IMR-90 (cell line): ENCODE results near the gene TFAP2E. TPM values are rescaled to one million over a fixed set of nuclear protein-coding genes. Genes with fewer than 3 reads are reported as not detected.

Source experiments
- ATAC-seq: fragments of 200-7000 bp; cut with Tn5 transposase; 2 replicates; pipeline ENCODE4 v1.9.1; 2020; ENCODE audit warnings: low read depth, mild to moderate bottlenecking, moderate library complexity
- BruUV-seq: library from RNA; stranded (reverse); fragments of 400-500 nt; replicated peaks from 2 replicates; lab custom pipeline; 2021; lab: Mats Ljungman, UMichigan
- CTCF ChIA-PET: fragments of 300-600 bp; formaldehyde crosslinking; extraction: SDS; loops from one replicate; lab custom pipeline; 2021; ENCODE audit warnings: antibody characterized with exemption; lab: Yijun Ruan, JAX
- POLR2A ChIA-PET: fragments of 300-600 bp; sonication (Branson Sonifier 250); formaldehyde crosslinking; loops from one replicate; lab custom pipeline; 2022; ENCODE audit warnings: antibody characterized with exemption; ENCODE audit not compliant: unreplicated experiment; lab: Charles Lee
- DNase-seq: peaks from one replicate; pipeline ENCODE4 v3.0.0; 2013
- H2AFZ ChIP-seq: replicated peaks from 2 replicates; pipeline ENCODE3; 2013; ENCODE audit warnings: low read length, mild to moderate bottlenecking; ENCODE audit not compliant: poor library complexity
- H2AK5ac ChIP-seq: 2 replicates; pipeline ENCODE4 v1.6.1; 2013; ENCODE audit warnings: low read depth, low read length, inconsistent platforms
- H2AK9ac ChIP-seq: replicated peaks from 2 replicates; pipeline ENCODE3; 2013; ENCODE audit warnings: mild to moderate bottlenecking, low read depth, low read length, moderate library complexity; ENCODE audit not compliant: poor library complexity
- H2BK120ac ChIP-seq: 2 replicates; pipeline ENCODE4 v1.6.1; 2013; ENCODE audit warnings: low read depth, low read length, inconsistent platforms
- H2BK15ac ChIP-seq: 3 replicates; pipeline ENCODE4 v1.6.1; 2013; ENCODE audit warnings: low read depth, low read length, inconsistent platforms
- H2BK20ac ChIP-seq: 2 replicates; pipeline ENCODE4 v1.6.1; 2013; ENCODE audit warnings: low read depth, mild to moderate bottlenecking, inconsistent platforms, low read length, moderate library complexity
- H2BK5ac ChIP-seq: 2 replicates; pipeline ENCODE4 v1.6.1; 2013; ENCODE audit warnings: mild to moderate bottlenecking, low read depth, low read length, inconsistent platforms; ENCODE audit not compliant: poor library complexity, severe bottlenecking
- H3K14ac ChIP-seq: replicated peaks from 2 replicates; pipeline ENCODE4 v1.6.1; 2013; ENCODE audit warnings: low read depth, low read length, inconsistent platforms
- H3K18ac ChIP-seq: 2 replicates; pipeline ENCODE4 v1.6.1; 2013; ENCODE audit warnings: low read depth, low read length, control low read depth
- H3K23ac ChIP-seq: 2 replicates; pipeline ENCODE4 v1.6.1; 2013; ENCODE audit warnings: low read depth, low read length, inconsistent platforms
- H3K27ac ChIP-seq: 2 replicates; pipeline ENCODE4 v1.5.1; 2013; ENCODE audit warnings: mild to moderate bottlenecking, control low read depth, low read length; ENCODE audit not compliant: insufficient read depth
- H3K27me3 ChIP-seq: 2 replicates; pipeline ENCODE4 v1.6.1; 2013; ENCODE audit warnings: low read length; ENCODE audit not compliant: control insufficient read depth, insufficient read depth
- H3K36me3 ChIP-seq: 2 replicates; pipeline ENCODE4 v1.6.1; 2013; ENCODE audit warnings: low read length, mixed read lengths; ENCODE audit not compliant: control insufficient read depth, insufficient read depth
- H3K4ac ChIP-seq: 2 replicates; pipeline ENCODE4 v1.6.1; 2013; ENCODE audit warnings: low read depth, low read length, inconsistent platforms
- H3K4me1 ChIP-seq: 2 replicates; pipeline ENCODE4 v1.6.1; 2013; ENCODE audit warnings: low read length, mixed read lengths; ENCODE audit not compliant: control insufficient read depth, insufficient read depth
- H3K4me2 ChIP-seq: 2 replicates; pipeline ENCODE4 v1.6.1; 2013; ENCODE audit warnings: low read depth, mild to moderate bottlenecking, control low read depth, low read length, moderate library complexity
- H3K4me3 ChIP-seq: 2 replicates; pipeline ENCODE4 v1.5.1; 2013; ENCODE audit warnings: low read depth, mild to moderate bottlenecking, control low read depth, low read length, moderate library complexity; ENCODE audit not compliant: insufficient read depth
- H3K56ac ChIP-seq: 2 replicates; pipeline ENCODE4 v1.6.1; 2013; ENCODE audit warnings: low read length, inconsistent platforms; ENCODE audit not compliant: insufficient read depth; ENCODE audit errors: extremely low read depth
- H3K79me1 ChIP-seq, 2 experiments: 2 replicates each; pipeline ENCODE4 v1.6.1; 2013; ENCODE audit warnings: low read length in 2 of 2, inconsistent platforms in 1 of 2, low read depth in 1 of 2
- H3K9ac ChIP-seq: 2 replicates; pipeline ENCODE4 v1.6.1; 2013; ENCODE audit warnings: low read depth, low read length, control low read depth
- H3K9me1 ChIP-seq: 2 replicates; pipeline ENCODE4 v1.6.1; 2013; ENCODE audit warnings: low read length, inconsistent platforms; ENCODE audit not compliant: insufficient read depth
- H3K9me3 ChIP-seq: 2 replicates; pipeline ENCODE4 v1.6.1; 2013; ENCODE audit warnings: low read length; ENCODE audit not compliant: control insufficient read depth, insufficient read depth
- H4K20me1 ChIP-seq: 2 replicates; pipeline ENCODE4 v1.6.1; 2013; ENCODE audit warnings: low read length, inconsistent platforms; ENCODE audit not compliant: insufficient read depth
- H4K5ac ChIP-seq: 2 replicates; pipeline ENCODE4 v1.6.1; 2013; ENCODE audit warnings: mild to moderate bottlenecking, low read depth, low read length, control low read depth
- H4K8ac ChIP-seq, 2 experiments: 2 replicates each; pipeline ENCODE4 v1.6.1; 2013; ENCODE audit warnings: low read depth in 2 of 2, low read length in 2 of 2, control low read depth in 1 of 2, inconsistent platforms in 1 of 2
- H4K91ac ChIP-seq: 2 replicates; pipeline ENCODE4 v1.6.1; 2013; ENCODE audit warnings: low read depth, low read length, inconsistent platforms; ENCODE audit not compliant: insufficient read depth
- CEBPB ChIP-seq: IDR thresholded peaks from 2 replicates; pipeline ENCODE4 v1.6.1; 2012; ENCODE audit warnings: low read depth, low read length, improper control_type of control experiment
- FOS ChIP-seq: fragments of 150-350 bp; IDR thresholded peaks from 2 replicates; pipeline ENCODE4 v1.6.1; 2016; ENCODE audit warnings: low read depth, low read length
- MAFK ChIP-seq: IDR thresholded peaks from 2 replicates; pipeline ENCODE4 v1.6.1; 2012; ENCODE audit warnings: low read depth, low read length, improper control_type of control experiment
- MAZ ChIP-seq: IDR thresholded peaks from 2 replicates; pipeline ENCODE4 v1.6.1; 2012; ENCODE audit warnings: low read depth, mild to moderate bottlenecking, low read length, improper control_type of control experiment, moderate library complexity, borderline replicate concordance
- RCOR1 ChIP-seq: IDR thresholded peaks from 2 replicates; pipeline ENCODE4 v1.6.1; 2012; ENCODE audit warnings: mild to moderate bottlenecking, low read length, improper control_type of control experiment; ENCODE audit not compliant: insufficient replicate concordance
- RFX5 ChIP-seq: IDR thresholded peaks from 2 replicates; pipeline ENCODE4 v1.8.0; 2012; ENCODE audit warnings: low read depth, mild to moderate bottlenecking, low read length, moderate library complexity
- WGBS, 2 experiments: methylation state at CpG; one replicate each; pipeline versions ENCODE4 v1.1.5 to v1.1.7; 2013; ENCODE audit warnings: missing lambda C conversion rate in 2 of 2; ENCODE audit not compliant: insufficient read length in 1 of 2; ENCODE audit errors: extremely low coverage in 2 of 2; 5-methylcytosine and 5-hydroxymethylcytosine counted together
- dilution Hi-C: fragments of 300-500 bp; cut with HindIII; formaldehyde crosslinking; loops from one replicate; pipeline ENCODE4 v1.14.3; 2018; ENCODE audit warnings: low sequenced_read_pairs; ENCODE audit not compliant: unreplicated experiment
- in situ Hi-C: fragments of 300-500 bp; cut with MboI; formaldehyde crosslinking; loops from 3 replicates; pipeline ENCODE4 v1.14.3; 2019; ENCODE audit warnings: low sequenced_read_pairs, inconsistent platforms, mixed read lengths
- intact Hi-C: fragments of 100-400 bp; cut with micrococcal nuclease; formaldehyde crosslinking; loops from 2 replicates; pipeline ENCODE4 v1.10.0; 2022
- polyA plus RNA-seq, 3 experiments: library from polyadenylated mRNA; depleted of rRNA; stranded (reverse); fragments of >200 nt; gene quantifications; 2 replicates each; pipeline ENCODE4 v1.2.3, GENCODE V29; 2012; ENCODE audit warnings: low replicate concordance in 1 of 3
- total RNA-seq: library from RNA; depleted of rRNA; stranded (reverse); fragments of >200 nt; gene quantifications from 2 replicates; pipeline ENCODE4 v1.2.3, GENCODE V29; 2012
- TF ChIP-seq, protein P1 (sequence below): conservative IDR thresholded peaks from 2 replicates; pipeline ENCODE4 v1.5.1; 2012; ENCODE audit warnings: mild to moderate bottlenecking, low read depth, low read length, improper control_type of control experiment

The TFAP2E gene
- total and polyA plus RNA-seq, 2 of the 4 experiments (the other 2 are of a cell fraction) = under 0.01 to 0.19 TPM

- TF ChIP-seq MAZ (no peak; the same call in 1 of the 2 replicates), RCOR1 (no peak)
These were observed 68.2 kb downstream of the TFAP2E start, which contains the start of gene PSMB2 (continued) for GRCh38 chr1:35641233-35641866.

GRCh38 chr1:35642471-35642955 is 69.4 kb downstream of the TFAP2E start:
- H3K27me3 ChIP-seq = peaks cover 14% of the 10 kb centered on the region
- no peak overlapping the region for H4K5ac ChIP-seq
- BruUV-seq = no TSS peak
- no peaks in the 10 kb centered on the region for H3K36me3 ChIP-seq
- H2AFZ ChIP-seq = peak overlapping the region; percentile 75
- no peak overlapping the region for H2AK9ac ChIP-seq
- H3K23ac ChIP-seq = no peak overlapping the region
- peaks cover 4 to 17% of the 10 kb centered on the region in 2 experiments; a peak in 1 of 4 replicates for H3K79me1 ChIP-seq
- no peak for ATAC-seq
- no peaks in the 10 kb centered on the region for H4K20me1 ChIP-seq
- H3K9ac ChIP-seq = peak overlapping the region; percentile 89; the same call in 1 of the 2 replicates
- H2BK15ac ChIP-seq = no peak overlapping the region
- peak overlapping the region; percentile 90 for H3K4me3 ChIP-seq
- no peak overlapping the region for H2AK5ac ChIP-seq
- in situ Hi-C loops = loop anchor here (5.0 kb wide), 1 partner anchor 75 kb away; the partner anchor contains the start of gene C1orf216
- no peaks in the 10 kb centered on the region for H3K9me1 ChIP-seq
- no peak overlapping the region for H3K18ac ChIP-seq
- no peak overlapping the region for H4K91ac ChIP-seq
- dilution Hi-C loops = no loop called here
- no peak for DNase-seq
- TF ChIP-seq, protein P1, sequence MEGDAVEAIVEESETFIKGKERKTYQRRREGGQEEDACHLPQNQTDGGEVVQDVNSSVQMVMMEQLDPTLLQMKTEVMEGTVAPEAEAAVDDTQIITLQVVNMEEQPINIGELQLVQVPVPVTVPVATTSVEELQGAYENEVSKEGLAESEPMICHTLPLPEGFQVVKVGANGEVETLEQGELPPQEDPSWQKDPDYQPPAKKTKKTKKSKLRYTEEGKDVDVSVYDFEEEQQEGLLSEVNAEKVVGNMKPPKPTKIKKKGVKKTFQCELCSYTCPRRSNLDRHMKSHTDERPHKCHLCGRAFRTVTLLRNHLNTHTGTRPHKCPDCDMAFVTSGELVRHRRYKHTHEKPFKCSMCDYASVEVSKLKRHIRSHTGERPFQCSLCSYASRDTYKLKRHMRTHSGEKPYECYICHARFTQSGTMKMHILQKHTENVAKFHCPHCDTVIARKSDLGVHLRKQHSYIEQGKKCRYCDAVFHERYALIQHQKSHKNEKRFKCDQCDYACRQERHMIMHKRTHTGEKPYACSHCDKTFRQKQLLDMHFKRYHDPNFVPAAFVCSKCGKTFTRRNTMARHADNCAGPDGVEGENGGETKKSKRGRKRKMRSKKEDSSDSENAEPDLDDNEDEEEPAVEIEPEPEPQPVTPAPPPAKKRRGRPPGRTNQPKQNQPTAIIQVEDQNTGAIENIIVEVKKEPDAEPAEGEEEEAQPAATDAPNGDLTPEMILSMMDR = no peak
- TF ChIP-seq RFX5 (no peak), FOS (no peak), MAFK (no peak), CEBPB (no peak)
- peak overlapping the region; percentile 82 for H3K4me2 ChIP-seq
- H3K14ac ChIP-seq = no peak overlapping the region
- no peak overlapping the region for H2BK120ac ChIP-seq
- H2BK5ac ChIP-seq = peak overlapping the region; percentile 28
- CTCF ChIA-PET = interaction anchor here (0.6 kb wide), 1 partner anchor 146 kb away, joined by 3 read pairs; no protein-coding TSS in a partner anchor
- H3K4ac ChIP-seq = no peak overlapping the region
- H3K27ac ChIP-seq = no peak overlapping the region
- POLR2A ChIA-PET = no interaction called here
- H3K4me1 ChIP-seq = no peaks in the 10 kb centered on the region
- intact Hi-C loops = loop anchor here (5.0 to 10.0 kb wide), 2 partner anchors 75 to 122 kb away; partner anchors contain the start of genes C1orf216 and CLSPN
- H3K56ac ChIP-seq = no peak overlapping the region
- no peak overlapping the region for H2BK20ac ChIP-seq
- no CpG with 5 or more reads among the region's 14 CpGs for WGBS, 2 experiments
- no peaks in the 10 kb centered on the region for H3K9me3 ChIP-seq
- peak overlapping the region in 1 of 2 experiments; percentile 86; a peak in 3 of 4 replicates for H4K8ac ChIP-seq
